B cell (primary cell): ENCODE data around the gene TPK1.

Source experiments
- CTCF ChIP-seq: fragments of 200-600 bp; IDR thresholded peaks from one replicate; pipeline ENCODE4 v1.8.0; 2022; ENCODE audit warnings: antibody characterized with exemption, mild to moderate bottlenecking
- EZH2 ChIP-seq: IDR thresholded peaks from 2 replicates; pipeline ENCODE4 v1.6.1; 2012; ENCODE audit warnings: borderline replicate concordance, low read depth, mild to moderate bottlenecking, moderate library complexity, low read length; ENCODE audit not compliant: insufficient read depth, poor library complexity, severe bottlenecking

- TF ChIP-seq CTCF (no peak), EZH2 (no peak)
Observed at GRCh38 chr7:144775749-144776148, 60.1 kb downstream of the TPK1 start.
